Natural killer cell (primary cell): ENCODE data around the gene MCF2L. TPM values are rescaled to one million over a fixed set of nuclear protein-coding genes. Genes with fewer than 3 reads are reported as not detected.

Experiments used
- ATAC-seq, 3 donors: fragments of 150-1000 bp in 2 of 3; fragments of 200-7000 bp in 1 of 3; cut with Tn5 transposase; 1 replicate in 1 of 3; 2 replicates in 2 of 3; pipeline ENCODE4 v1.10.0; 2021; ENCODE audit warnings: mild to moderate bottlenecking in 2 of 3, moderate library complexity in 2 of 3
- DNase-seq, 2 donors: peaks; one replicate each; pipeline versions ENCODE4 v3.0.0 to v3.0.0-alpha.2; 2013 to 2021; ENCODE audit warnings: mixed read lengths in 1 of 2
- H3K27ac ChIP-seq: one replicate; pipeline ENCODE4 v1.5.1; 2013; ENCODE audit warnings: mild to moderate bottlenecking, low read length
- H3K27me3 ChIP-seq: one replicate; pipeline ENCODE4 v1.6.1; 2013; ENCODE audit warnings: low read length; ENCODE audit not compliant: control insufficient read depth, insufficient read depth
- H3K36me3 ChIP-seq: one replicate; pipeline ENCODE4 v1.6.1; 2013; ENCODE audit warnings: low read length; ENCODE audit not compliant: control insufficient read depth, insufficient read depth
- H3K4me1 ChIP-seq: one replicate; pipeline ENCODE4 v1.6.1; 2013; ENCODE audit warnings: low read length; ENCODE audit not compliant: control insufficient read depth, insufficient read depth
- H3K4me3 ChIP-seq: one replicate; pipeline ENCODE4 v1.5.1; 2013; ENCODE audit warnings: low read length
- H3K9me3 ChIP-seq: one replicate; pipeline ENCODE4 v1.6.1; 2013; ENCODE audit warnings: low read length; ENCODE audit not compliant: control insufficient read depth, insufficient read depth
- H3K27ac Mint-ChIP-seq, 2 donors: one replicate each; pipeline ENCODE4 v1.8.0; 2022; ENCODE audit warnings: mild to moderate bottlenecking in 2 of 2, mixed read lengths in 2 of 2, moderate library complexity in 1 of 2
- H3K27me3 Mint-ChIP-seq, 2 donors: one replicate each; pipeline ENCODE4 v1.8.0; 2022; ENCODE audit warnings: low read depth in 2 of 2, mixed read lengths in 2 of 2
- H3K36me3 Mint-ChIP-seq: one replicate; pipeline ENCODE4 v1.8.0; 2022; ENCODE audit warnings: mixed read lengths
- H3K4me1 Mint-ChIP-seq, 2 donors: one replicate each; pipeline ENCODE4 v1.8.0; 2022; ENCODE audit warnings: mixed read lengths in 2 of 2
- H3K4me3 Mint-ChIP-seq: one replicate; pipeline ENCODE4 v1.8.0; 2022; ENCODE audit warnings: mild to moderate bottlenecking, moderate library complexity, mixed read lengths
- H3K9me3 Mint-ChIP-seq, 2 donors: one replicate each; pipeline ENCODE4 v1.8.0; 2022; ENCODE audit warnings: mixed read lengths in 2 of 2
- WGBS: methylation state at CpG from one replicate; pipeline ENCODE4 v1.1.7; 2013; ENCODE audit warnings: missing lambda C conversion rate; ENCODE audit not compliant: insufficient coverage; 5-methylcytosine and 5-hydroxymethylcytosine counted together
- intact Hi-C: fragments of 100-400 bp; cut with micrococcal nuclease; formaldehyde crosslinking; loops from one replicate; pipeline ENCODE4 v1.14.2; 2022
- total RNA-seq, 4 donors: library from RNA; stranded (reverse); fragments of 120-200 nt in 1 of 4; gene quantifications; one replicate each; pipeline versions ENCODE4 v1.2.3 to v1.2.4, GENCODE V29; 2013 to 2022
- TF ChIP-seq, protein P1 (sequence below): fragments of 200-600 bp; IDR thresholded peaks from one replicate; pipeline ENCODE4 v1.8.0; 2022; ENCODE audit warnings: antibody characterized with exemption

The MCF2L gene
- total RNA-seq, 3 donors from 2014 or later (not counting 1 experiment from before 2014, with no cell fraction given), result 1.7 to 3.0 (median 3.0) TPM

DNA sequence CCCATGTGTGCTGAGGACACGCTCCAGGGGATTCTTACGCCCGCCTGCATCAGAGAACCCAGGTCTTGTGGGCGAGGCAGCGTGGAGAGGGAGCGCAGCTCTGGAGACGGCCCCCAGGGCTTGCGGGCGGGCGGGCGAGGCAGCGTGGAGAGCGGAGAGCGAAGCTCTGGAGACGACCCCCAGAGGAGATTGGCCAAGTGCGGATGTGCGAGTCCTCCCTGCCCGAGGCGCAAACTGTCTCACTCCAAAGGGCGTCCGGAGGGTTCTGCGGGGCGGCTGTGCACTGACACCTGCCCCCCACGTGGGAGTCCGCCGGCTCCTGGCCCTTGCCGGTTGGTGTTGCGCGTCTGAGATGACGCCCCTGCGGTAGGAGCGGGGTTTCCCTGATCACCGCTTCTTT lies 39.8 kb downstream of the MCF2L start:
- peaks cover 8 to 10% of the 10 kb centered on the region in 2 donors for H3K27me3 Mint-ChIP-seq
- Histone ChIP-seq H3K4me3 (no peak overlapping the region), H3K4me1 (peaks cover 17% of the 10 kb centered on the region), H3K9me3 (peaks cover 20% of the 10 kb centered on the region), H3K27ac (no peak overlapping the region), H3K27me3 (no peaks in the 10 kb centered on the region), H3K36me3 (no peaks in the 10 kb centered on the region)
- H3K9me3 Mint-ChIP-seq, result peaks cover 0 to 3% of the 10 kb centered on the region in 2 donors
- no peak for DNase-seq
- TF ChIP-seq, protein P1, sequence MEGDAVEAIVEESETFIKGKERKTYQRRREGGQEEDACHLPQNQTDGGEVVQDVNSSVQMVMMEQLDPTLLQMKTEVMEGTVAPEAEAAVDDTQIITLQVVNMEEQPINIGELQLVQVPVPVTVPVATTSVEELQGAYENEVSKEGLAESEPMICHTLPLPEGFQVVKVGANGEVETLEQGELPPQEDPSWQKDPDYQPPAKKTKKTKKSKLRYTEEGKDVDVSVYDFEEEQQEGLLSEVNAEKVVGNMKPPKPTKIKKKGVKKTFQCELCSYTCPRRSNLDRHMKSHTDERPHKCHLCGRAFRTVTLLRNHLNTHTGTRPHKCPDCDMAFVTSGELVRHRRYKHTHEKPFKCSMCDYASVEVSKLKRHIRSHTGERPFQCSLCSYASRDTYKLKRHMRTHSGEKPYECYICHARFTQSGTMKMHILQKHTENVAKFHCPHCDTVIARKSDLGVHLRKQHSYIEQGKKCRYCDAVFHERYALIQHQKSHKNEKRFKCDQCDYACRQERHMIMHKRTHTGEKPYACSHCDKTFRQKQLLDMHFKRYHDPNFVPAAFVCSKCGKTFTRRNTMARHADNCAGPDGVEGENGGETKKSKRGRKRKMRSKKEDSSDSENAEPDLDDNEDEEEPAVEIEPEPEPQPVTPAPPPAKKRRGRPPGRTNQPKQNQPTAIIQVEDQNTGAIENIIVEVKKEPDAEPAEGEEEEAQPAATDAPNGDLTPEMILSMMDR, result no peak
- no peak overlapping the region for H3K27ac Mint-ChIP-seq
- 95% methylated on average over 32 of the region's 33 CpGs for WGBS
- H3K36me3 Mint-ChIP-seq, result no peaks in the 10 kb centered on the region
- intact Hi-C loops, result no loop called here
- H3K4me3 Mint-ChIP-seq, result no peak overlapping the region
- no peak for ATAC-seq
- peaks cover 11 to 14% of the 10 kb centered on the region in 2 donors for H3K4me1 Mint-ChIP-seq

DNA sequence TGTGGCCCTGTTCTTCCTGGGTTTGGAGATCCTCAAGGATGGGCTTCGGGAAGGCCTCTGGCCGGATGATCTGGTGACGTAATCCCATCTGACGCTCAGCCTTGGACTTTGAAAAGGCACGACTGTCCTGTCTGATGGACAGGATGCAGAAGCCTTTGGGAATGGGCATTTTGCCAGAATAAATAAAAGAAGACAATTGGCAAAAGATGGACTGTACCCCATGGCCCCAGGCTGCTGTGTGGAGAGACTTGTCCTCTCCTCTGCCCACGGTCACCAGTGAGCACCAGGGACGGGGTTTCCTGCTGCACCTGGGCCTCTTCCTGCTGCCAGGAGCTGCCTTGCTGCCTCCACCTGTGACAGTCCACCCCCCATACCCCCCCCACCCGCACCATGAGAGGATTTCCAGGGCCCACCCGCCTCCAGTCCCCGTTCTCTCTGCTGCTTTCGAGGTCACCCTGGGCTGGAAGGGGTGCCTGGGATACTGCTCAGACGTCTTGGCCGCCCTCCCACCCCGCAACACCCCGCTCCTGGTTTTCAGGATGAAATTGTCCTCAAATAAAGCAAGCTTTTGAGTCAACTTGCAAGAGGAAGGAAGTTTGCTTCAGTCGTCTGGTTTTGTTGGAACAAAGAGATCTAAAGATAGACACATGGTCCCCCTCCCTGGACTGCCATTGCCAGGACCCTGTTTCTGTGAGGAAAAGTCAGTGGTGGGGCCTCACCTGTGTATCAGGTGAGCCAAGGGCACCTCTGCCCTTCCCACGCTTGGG lies 40.9 kb downstream of the MCF2L start:
- Histone ChIP-seq H3K4me1 (peaks cover 17% of the 10 kb centered on the region), H3K4me3 (no peak overlapping the region), H3K27ac (no peak overlapping the region), H3K9me3 (peaks cover 16% of the 10 kb centered on the region), H3K36me3 (no peaks in the 10 kb centered on the region), H3K27me3 (no peaks in the 10 kb centered on the region)
- TF ChIP-seq, protein P1, result no peak
- DNase-seq (no peak), ATAC-seq (no peak)
- intact Hi-C loops, result no loop called here
- Mint-ChIP-seq H3K27ac (no peak overlapping the region), H3K9me3 (peaks cover 0 to 3% of the 10 kb centered on the region in 2 donors), H3K4me1 (peaks cover 11 to 14% of the 10 kb centered on the region in 2 donors), H3K4me3 (no peak overlapping the region), H3K27me3 (peaks cover 8 to 10% of the 10 kb centered on the region in 2 donors), H3K36me3 (no peaks in the 10 kb centered on the region)
- 40% methylated on average over 16 of the region's 17 CpGs for WGBS

DNA sequence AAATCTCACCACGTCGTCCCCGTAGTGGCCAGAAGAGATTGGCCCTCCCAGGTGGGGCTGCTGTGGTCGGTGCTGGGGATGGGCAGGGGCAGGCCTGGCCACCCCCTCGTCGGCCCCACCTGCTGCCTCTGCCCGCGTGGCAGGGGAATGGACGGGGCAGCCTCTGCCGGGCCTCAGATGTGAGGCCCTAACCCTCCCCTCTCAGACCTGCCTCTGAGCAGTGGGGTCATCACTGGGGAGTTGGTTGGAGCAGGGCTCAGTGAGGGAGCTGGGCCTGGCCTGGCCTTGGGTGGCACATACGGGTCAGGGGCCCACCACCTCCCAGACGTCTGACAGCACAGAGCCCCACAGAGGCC lies 41.5 kb downstream of the MCF2L start:
- Histone ChIP-seq H3K27ac (no peak overlapping the region), H3K9me3 (peaks cover 10% of the 10 kb centered on the region), H3K4me3 (no peak overlapping the region), H3K27me3 (no peaks in the 10 kb centered on the region), H3K36me3 (no peaks in the 10 kb centered on the region), H3K4me1 (peaks cover 17% of the 10 kb centered on the region)
- no peaks in the 10 kb centered on the region for H3K36me3 Mint-ChIP-seq
- ATAC-seq, result no peak
- intact Hi-C loops, result no loop called here
- no peak overlapping the region for H3K27ac Mint-ChIP-seq
- DNase-seq, result no peak
- no peak overlapping the region for H3K4me3 Mint-ChIP-seq
- peaks cover 8 to 10% of the 10 kb centered on the region in 2 donors for H3K4me1 Mint-ChIP-seq
- H3K9me3 Mint-ChIP-seq, result peaks cover 0 to 2% of the 10 kb centered on the region in 2 donors
- peaks cover 8 to 10% of the 10 kb centered on the region in 2 donors for H3K27me3 Mint-ChIP-seq
- whole genome bisulfite sequencing, result 56% methylated on average over 12 of the region's 12 CpGs
- TF ChIP-seq, protein P1, result no peak

DNA sequence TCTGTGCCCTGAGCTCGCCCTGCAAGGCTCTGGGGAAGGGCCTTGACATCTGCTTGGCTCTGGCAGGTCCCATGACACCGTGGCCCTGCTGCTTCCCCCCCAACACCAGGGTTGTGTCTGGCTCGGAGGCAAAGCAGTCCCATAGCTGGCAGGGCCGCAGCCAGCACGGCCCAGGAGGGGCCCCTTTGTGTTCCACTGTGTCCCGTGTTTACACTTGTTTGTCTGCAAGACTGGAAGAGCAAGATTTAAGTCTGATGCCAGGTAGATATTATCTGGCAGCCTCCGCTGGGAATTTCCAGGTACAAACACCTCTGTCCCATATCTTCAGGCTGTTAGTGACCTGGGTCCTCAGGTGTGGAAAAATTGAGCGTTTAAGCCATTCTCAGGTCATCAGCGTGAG lies 44.3 kb downstream of the MCF2L start:
- Mint-ChIP-seq H3K4me1 (peaks cover 5 to 8% of the 10 kb centered on the region in 2 donors), H3K9me3 (no peaks in the 10 kb centered on the region), H3K4me3 (no peak overlapping the region), H3K27me3 (peaks cover 8 to 10% of the 10 kb centered on the region in 2 donors), H3K27ac (no peak overlapping the region), H3K36me3 (no peaks in the 10 kb centered on the region)
- intact Hi-C loops, result no loop called here
- H3K4me3 ChIP-seq, result no peak overlapping the region
- H3K36me3 ChIP-seq, result no peaks in the 10 kb centered on the region
- 88% methylated on average over 9 of the region's 9 CpGs for WGBS
- H3K4me1 ChIP-seq, result no peaks in the 10 kb centered on the region
- H3K27ac ChIP-seq, result no peak overlapping the region
- H3K9me3 ChIP-seq, result no peaks in the 10 kb centered on the region
- no peak for ATAC-seq
- H3K27me3 ChIP-seq, result no peaks in the 10 kb centered on the region
- no peak for DNase-seq
- TF ChIP-seq, protein P1, result no peak
